ENCODE results near the gene BLOC1S6. TPM values are rescaled to one million over a fixed set of nuclear protein-coding genes. Genes with fewer than 3 reads are reported as not detected.

The BLOC1S6 gene
- total RNA-seq, 4 donors from 2014 or later, result 19.7 to 41.8 (median 29.0) TPM

DNA sequence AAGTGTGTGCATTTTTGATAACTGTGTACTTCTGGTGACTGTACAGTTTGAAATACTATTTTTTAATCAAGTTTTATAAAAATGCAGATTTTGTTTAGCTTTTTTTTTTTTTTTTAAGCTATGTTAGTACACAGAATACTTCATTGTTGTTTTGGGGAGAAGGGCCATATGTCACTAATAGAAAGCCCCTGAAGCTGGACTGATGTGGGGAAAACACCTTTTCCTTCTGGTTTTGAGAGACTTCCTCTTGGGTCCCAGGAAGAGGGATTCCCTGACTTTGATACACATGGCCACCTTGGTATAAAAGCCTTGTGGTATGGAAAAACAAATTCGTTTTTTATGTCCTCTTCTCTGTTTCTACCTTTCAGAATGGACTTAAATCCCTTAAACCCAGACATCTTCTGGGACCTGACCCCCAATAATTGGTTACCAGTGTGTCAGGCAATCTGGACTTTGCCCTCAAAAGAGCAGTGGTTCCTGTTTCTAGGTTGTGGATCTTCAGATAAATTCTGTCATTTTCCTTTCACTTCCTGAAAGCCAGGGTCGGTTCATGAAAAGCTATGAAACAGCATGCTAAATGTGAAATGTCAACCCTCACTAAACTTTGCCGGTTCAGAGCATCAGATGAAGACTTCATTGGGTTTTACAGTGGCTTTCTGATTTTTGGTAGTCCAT lies 31.1 kb upstream of the BLOC1S6 start:
- intact Hi-C loops (cut with DNase I), result no loop called here
- Histone ChIP-seq H3K27me3 (peaks cover 0 to 3% (median 0%) of the 10 kb centered on the region in 4 donors), H3K27ac (no peak overlapping the region), H3K4me1 (no peaks in the 10 kb centered on the region), H3K36me3 (no peaks in the 10 kb centered on the region), H3K9me3 (no peaks in the 10 kb centered on the region), H3K4me3 (no peak overlapping the region)
- DNase-seq, result no peak
- TF ChIP-seq, protein P1, sequence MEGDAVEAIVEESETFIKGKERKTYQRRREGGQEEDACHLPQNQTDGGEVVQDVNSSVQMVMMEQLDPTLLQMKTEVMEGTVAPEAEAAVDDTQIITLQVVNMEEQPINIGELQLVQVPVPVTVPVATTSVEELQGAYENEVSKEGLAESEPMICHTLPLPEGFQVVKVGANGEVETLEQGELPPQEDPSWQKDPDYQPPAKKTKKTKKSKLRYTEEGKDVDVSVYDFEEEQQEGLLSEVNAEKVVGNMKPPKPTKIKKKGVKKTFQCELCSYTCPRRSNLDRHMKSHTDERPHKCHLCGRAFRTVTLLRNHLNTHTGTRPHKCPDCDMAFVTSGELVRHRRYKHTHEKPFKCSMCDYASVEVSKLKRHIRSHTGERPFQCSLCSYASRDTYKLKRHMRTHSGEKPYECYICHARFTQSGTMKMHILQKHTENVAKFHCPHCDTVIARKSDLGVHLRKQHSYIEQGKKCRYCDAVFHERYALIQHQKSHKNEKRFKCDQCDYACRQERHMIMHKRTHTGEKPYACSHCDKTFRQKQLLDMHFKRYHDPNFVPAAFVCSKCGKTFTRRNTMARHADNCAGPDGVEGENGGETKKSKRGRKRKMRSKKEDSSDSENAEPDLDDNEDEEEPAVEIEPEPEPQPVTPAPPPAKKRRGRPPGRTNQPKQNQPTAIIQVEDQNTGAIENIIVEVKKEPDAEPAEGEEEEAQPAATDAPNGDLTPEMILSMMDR (IDR thresholded peaks at IDR 0.05), result no peak
- TF ChIP-seq POLR2A (IDR thresholded peaks at IDR 0.05), result no peak
- WGBS, 2 donors, result 31 to 48% methylated on average over 3 of the region's 3 CpGs

GRCh38 chr15:45572617-45573016 lies 14.6 kb upstream of the BLOC1S6 start:
- peaks cover 0 to 20% (median 0%) of the 10 kb centered on the region in 4 donors for H3K27me3 ChIP-seq
- WGBS, 2 donors, result 66 to 73% methylated on average over 3 of the region's 3 CpGs
- no peak for DNase-seq
- no peak overlapping the region for H3K4me3 ChIP-seq
- H3K4me1 ChIP-seq, result no peaks in the 10 kb centered on the region
- no peaks in the 10 kb centered on the region for H3K36me3 ChIP-seq
- no peak overlapping the region for H3K27ac ChIP-seq
- intact Hi-C loops (cut with DNase I), result loop anchor here (10.0 kb wide), 1 partner anchor 68 kb away; no protein-coding TSS in a partner anchor
- no peaks in the 10 kb centered on the region for H3K9me3 ChIP-seq
- no peak for TF ChIP-seq POLR2A (IDR thresholded peaks at IDR 0.05)
- TF ChIP-seq, protein P1 (IDR thresholded peaks at IDR 0.05), result no peak

DNA sequence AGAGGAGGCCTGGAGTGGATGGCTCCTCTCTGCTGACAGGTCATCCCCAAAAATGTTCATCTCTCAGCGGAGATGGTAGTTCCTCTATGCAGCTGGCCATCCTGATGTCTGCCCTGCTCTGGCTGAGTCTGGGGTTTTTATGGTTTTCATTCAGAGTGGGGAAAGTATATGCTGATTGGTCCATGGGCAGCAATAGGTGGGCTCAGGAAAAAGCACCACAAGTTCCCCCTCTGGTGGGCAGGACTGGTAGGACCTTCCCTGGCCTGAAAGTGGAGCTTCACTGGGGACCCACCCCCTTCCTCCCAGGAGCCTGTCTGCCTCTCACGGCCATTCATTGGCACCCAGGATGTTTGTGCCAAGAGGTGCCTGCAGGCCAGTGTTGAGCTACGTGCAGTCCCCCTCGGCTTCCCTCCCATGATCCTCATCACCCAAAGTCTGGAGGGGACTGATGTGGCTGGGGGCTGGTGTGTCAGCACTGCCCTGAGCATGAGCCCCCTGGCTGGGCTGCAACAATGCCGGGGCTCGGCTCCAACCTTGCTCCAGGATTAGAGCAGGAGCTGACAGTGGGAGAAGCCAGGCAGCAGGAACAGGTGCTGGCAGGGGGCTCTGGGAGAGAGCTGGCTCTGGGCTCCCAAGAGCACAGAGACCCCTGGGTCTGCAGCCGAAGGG lies 13.1 kb upstream of the BLOC1S6 start:
- TF ChIP-seq POLR2A (IDR thresholded peaks at IDR 0.05), result no peak
- TF ChIP-seq, protein P1 (IDR thresholded peaks at IDR 0.05), result no peak
- H3K27ac ChIP-seq, result no peak overlapping the region
- intact Hi-C loops (cut with DNase I), result loop anchor here (10.0 kb wide), 1 partner anchor 69 kb away; no protein-coding TSS in a partner anchor
- peaks cover 0 to 20% (median 0%) of the 10 kb centered on the region in 4 donors for H3K27me3 ChIP-seq
- no peak overlapping the region for H3K4me3 ChIP-seq
- H3K9me3 ChIP-seq, result no peaks in the 10 kb centered on the region
- H3K36me3 ChIP-seq, result no peaks in the 10 kb centered on the region
- DNase-seq, result no peak
- H3K4me1 ChIP-seq, result no peaks in the 10 kb centered on the region
- 65 to 83% methylated on average over 2 of the region's 7 CpGs for WGBS, 2 donors

DNA sequence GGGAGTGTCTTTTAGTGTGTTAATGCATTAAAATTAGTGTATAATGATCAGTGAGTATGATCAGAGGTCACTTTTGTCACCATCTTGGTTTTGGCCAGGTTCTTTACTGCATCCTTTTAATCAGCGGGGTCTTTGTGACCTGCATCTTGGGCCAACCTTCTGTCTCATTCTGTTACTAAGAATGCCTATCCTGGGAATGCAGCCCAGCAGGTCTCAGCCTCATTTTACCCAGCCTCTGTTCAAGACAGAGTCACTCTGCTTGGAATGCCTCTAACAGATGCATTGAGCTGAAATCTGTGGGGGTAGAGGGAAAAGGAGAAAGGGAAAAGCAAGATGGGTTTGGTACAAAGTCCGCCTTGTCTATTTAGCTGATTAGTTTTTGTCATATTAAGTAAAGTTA lies 5.3 kb upstream of the BLOC1S6 start:
- H3K36me3 ChIP-seq, result no peaks in the 10 kb centered on the region
- 96 to 97% methylated on average over 2 of the region's 2 CpGs for WGBS, 2 donors
- no peak for DNase-seq
- no peaks in the 10 kb centered on the region for H3K9me3 ChIP-seq
- H3K27me3 ChIP-seq, result no peaks in the 10 kb centered on the region
- H3K27ac ChIP-seq, result no peak overlapping the region
- intact Hi-C loops (cut with DNase I), result no loop called here
- no peak overlapping the region for H3K4me3 ChIP-seq
- TF ChIP-seq POLR2A (IDR thresholded peaks at IDR 0.05), result no peak
- TF ChIP-seq, protein P1 (IDR thresholded peaks at IDR 0.05), result no peak
- peaks cover 0 to 16% (median 6%) of the 10 kb centered on the region in 3 donors for H3K4me1 ChIP-seq

Measured in esophagus squamous epithelium (tissue), 5 donors.